HG02678 (cell line): ENCODE data around the gene CCDC117.
A peak's percentile ranks its signal among the peaks of the same experiment; 100 is the strongest.
"Not testable (repeated sequence)": the region's sequence is repeated elsewhere in the genome, so short reads cannot be mapped to it uniquely, and the experiment has no call there.

Source experiments
- ATAC-seq: cut with Tn5 transposase; IDR thresholded peaks from one replicate; pipeline ENCODE4 v1.9.1; 2021; ENCODE audit warnings: mild to moderate bottlenecking, moderate library complexity; ENCODE audit not compliant: unreplicated experiment

Gene CCDC117, protein sequence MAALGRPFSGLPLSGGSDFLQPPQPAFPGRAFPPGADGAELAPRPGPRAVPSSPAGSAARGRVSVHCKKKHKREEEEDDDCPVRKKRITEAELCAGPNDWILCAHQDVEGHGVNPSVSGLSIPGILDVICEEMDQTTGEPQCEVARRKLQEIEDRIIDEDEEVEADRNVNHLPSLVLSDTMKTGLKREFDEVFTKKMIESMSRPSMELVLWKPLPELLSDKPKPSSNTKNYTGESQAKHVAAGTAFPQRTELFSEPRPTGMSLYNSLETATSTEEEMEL

DNA sequence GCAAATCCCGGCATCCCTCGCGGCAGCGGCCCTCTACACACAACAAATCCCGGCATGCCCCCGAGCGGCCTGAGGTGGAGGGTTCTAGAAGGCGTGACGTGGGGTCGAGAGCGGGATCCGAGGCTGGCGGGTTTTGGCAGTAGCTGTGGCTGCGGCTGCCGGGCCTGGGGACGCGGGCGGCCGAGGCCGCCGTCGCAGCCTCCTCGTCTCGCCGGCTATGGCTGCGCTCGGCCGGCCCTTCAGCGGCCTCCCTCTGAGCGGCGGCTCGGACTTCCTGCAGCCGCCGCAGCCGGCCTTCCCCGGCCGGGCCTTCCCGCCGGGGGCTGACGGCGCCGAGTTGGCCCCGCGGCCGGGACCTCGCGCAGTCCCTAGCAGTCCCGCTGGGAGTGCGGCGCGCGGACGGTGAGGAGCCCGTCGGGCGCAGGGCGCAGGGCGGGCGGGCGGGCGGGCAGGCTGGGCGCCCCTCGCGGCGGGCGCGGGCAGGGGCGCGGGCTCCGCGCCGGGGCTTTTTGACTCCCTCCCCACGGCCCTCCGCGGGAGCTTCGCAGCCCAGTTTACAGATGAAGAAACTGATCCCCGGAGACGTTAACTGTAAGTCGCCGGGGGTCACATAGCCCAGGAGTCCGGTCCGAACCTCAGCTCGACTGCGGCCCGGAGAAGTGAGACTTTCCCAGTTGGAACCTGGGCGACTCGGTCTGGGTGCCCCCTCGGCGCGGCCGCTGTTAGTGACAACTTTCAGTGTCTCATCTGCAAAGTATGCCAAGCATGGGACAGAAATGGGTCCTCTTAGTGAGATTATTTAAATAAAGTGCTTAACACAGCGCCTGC is at the start of gene CCDC117:
TSS of gene CCDC117 (plus strand) at position 63 of the 828 bp plus-strand sequence. CDS start at position 218, 155 bp downstream.
- ATAC-seq: peak; percentile 92

DNA sequence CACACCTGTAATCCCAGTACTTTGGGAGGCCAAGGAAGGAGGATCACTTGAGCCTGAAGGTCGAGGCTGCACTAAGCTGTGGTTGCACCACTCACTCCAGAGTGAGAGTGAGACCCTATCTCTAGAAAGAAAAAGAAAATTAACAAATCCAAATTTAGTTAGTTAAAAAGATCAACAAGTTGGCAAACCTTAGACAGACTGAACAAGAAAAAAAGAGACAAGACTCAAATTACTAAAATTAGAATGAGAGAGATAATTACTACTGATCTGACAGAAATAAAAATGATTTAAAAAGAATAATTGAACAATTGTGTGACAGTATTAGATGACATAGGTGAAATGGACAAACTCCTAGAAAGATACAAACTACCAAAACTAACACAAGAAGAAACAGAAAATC is 44.5 kb upstream of the CCDC117 start:
- no peak for ATAC-seq

DNA sequence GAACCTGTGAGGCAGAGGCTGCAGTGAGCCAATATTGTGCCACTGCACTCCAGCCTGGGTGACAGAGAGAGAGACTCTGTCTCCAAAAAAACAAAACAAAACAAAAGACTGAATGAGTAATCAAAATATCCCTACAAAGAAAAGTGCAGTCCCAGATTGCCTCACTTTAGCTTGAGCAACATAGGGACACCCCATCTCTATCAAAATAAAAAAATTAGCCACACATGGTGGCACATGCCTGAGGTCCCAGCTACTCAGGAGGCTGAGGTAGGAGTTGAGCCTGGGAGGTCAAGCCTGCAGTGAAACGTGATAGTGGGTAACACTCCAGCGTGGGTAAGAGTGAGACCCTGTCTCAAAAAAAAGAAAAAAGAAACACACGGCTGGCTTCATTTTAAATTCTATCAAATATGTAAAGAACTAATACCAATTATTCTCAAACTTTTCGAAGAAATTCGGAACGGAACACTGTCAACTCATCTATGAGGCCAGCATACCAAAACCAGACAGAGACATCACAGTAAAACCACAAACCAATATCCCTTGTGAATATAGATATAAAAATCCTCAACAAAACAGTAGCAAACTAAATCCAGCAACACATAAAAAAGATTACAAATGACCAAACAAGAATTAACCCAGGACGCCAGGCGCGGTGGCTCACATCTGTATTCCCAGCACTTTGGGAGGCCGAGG is 43.7 kb upstream of the CCDC117 start:
- no peak for ATAC-seq

DNA sequence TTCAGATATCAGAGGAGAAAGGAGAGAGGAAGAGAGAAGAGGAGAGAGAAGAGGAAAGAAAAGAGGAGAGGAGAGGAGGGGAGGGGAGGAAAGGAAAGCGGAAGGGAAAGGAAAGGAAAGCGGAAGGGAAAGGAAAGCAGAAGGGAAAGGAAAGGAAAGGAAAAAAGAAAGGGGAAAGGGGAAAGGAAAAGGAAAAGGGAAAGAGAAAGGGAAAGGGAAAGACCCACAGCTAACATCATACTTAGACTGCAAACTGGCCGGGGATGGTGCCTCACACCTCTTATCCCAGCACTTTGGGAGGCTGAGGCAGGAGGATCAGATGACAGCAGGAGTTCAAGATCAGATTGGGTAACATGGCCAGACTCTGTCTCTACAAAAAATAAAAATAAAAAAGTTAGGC is 42.3 kb upstream of the CCDC117 start:
- no peak for ATAC-seq

DNA sequence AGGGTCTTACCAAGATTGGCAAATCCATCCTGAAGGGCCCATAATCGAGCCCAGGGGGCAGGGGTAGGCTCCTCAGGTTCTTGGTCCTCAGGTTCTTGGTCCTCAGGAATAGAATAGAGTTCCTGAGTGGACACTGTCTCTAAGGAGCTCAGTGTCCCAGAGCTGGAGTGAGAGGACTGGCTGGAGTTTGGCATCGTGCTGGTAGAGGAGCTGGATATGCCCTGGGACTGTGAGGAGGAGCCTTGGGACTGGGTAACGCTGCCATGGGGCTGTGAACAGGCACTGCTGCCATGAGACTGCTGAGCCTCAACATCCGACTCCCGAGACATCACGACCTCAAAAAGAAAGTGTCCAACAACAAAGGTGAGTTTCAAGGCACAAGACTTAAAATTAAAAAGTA is 38.1 kb upstream of the CCDC117 start:
- ATAC-seq: no peak

DNA sequence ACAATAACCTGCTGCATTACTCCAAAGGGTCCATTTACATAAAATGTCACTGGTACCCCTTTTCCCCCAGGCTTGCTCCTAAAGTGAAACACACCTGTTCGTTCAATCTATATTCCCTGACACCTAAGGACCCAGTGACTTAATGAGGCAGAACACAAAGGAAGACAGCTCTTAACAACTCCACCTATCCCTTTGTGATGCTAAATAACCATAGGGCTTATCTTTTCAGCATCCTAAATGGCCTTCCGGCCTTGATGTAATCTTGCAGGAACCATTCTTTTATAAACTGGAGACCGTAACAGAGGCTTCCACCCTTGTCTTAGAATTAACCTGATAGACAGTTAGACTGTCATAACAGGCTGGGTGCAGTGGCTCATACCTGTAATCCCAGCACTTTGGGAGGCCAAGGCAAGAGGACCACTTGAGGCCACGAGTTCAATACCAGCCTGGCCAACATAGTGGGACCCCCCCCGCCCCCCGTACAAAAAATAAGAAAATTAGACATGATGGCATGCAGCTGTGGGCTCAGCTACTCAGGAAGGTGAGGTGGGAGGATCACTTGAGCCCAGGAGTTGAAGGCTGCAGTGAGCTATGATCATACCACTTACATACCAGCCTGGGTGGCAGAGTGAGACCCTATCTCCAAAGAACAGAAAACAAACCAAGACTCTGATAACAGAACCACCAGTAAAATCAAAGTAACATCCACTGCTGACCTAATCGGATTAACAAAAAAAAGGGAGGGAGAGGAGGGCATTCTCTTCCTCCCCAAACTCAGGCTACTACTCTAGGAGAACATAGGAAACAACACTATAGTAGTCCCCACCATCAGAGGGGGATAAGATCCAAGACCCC is 36.0 kb upstream of the CCDC117 start:
- no peak for ATAC-seq

DNA sequence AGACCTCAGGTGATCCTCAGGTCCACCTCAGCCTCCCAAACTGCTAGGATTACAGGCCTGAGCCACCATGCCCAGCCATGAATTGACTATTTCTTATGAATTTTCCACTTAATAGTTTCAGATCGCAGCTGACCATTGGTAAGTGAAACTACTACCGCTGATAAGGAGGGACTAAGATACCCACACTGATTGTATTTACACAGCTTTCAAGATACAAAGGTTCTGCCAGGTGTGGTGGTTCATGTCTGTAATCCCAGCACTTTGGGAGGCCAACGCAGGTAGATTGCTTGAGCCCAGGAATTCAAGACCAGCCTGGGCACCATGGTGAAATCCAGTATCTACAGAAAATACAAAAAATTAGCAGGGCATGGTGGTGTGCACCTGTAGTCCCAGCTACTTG is 34.8 kb upstream of the CCDC117 start:
- ATAC-seq: no peak

DNA sequence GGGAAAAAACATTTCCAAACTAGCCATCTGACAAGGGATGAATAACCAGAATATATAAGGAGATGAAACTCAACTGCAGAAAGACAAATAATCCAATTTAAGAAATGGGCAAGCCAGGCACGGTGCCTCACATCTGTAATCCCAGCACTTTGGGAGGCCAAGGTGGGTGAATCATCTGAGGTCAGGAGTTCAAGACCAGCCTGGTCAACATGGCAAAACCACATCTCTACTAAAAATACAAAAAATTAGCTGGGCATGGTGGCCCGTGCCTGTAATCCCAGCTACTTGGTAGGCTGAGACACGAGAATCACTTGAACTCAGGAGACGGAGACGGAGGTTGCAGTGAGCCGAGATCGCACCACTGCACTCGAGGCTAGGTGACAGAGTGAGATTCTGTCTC is 33.6 kb upstream of the CCDC117 start:
- ATAC-seq: not testable (repeated sequence)

DNA sequence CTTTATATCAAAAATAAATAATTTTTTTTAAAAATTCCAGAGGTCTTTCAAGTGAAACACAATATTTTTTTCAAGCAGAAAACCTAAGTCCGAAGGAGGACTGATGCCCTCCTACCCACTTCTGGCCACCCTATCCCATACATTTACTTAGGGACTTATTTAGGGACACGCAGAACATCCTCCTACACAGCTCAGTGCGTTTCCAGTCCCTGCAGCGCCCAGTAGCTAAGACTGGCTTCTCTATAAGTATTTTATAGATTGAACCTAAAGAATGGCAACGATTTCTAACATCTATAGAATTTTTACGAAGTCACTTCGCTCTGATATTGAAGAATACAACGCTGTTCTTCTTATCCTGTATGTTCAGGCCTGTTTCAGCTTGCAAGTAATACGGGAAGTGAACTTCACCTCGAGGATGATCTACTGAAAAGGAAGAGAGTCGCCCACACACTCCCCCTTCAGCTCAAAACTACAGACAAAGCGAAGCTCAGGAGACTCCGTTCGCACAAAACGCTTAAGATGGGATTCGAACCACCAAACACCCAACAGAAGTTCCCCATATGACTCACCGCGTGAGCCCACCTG is 31.2 kb upstream of the CCDC117 start:
- ATAC-seq: no peak

DNA sequence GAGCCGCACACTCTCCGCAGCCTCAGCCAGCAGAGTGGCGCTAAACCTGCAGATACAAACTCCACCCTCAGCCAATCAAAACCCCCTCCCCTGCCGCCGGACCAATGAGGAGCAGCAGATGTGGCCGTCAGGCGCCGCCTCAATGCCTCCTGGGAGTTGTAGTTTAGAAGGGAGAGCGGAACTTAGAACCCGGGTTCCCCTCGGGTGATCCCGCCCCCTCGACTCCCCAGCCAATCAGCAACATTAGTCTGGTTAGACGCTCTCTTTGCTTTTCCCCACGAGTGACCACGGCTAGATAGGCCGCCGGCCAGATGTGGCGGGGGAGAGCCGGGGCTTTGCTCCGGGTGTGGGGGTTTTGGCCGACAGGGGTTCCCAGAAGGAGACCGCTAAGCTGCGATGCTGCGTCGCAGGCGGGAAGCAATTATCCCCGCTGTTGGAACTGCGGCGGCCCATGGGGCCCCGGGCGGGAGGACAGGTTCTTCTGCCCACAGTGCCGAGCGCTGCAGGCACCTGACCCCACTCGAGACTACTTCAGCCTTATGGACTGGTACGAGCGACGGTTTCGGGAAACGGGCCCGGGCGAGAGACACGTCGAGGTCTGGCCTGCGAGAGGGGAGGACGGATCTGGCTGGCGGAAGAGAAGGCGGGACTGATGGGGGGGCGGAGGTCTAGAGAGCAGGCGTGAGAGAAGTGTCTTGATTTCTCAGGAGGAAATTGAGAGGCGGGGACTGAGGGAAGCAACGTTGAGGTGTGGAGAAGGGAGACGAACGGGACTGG is 30.5 kb upstream of the CCDC117 start, which contains the start of the genes CHEK2 and HSCB:
TSS of gene CHEK2 (minus strand) at position 36 of the 777 bp plus-strand sequence. CDS start 7,099 bp downstream, outside the sequence.
TSS of gene HSCB (plus strand) at position 255 of the 777 bp plus-strand sequence. CDS start at position 312, 57 bp downstream.
- peak; percentile 94 for ATAC-seq

DNA sequence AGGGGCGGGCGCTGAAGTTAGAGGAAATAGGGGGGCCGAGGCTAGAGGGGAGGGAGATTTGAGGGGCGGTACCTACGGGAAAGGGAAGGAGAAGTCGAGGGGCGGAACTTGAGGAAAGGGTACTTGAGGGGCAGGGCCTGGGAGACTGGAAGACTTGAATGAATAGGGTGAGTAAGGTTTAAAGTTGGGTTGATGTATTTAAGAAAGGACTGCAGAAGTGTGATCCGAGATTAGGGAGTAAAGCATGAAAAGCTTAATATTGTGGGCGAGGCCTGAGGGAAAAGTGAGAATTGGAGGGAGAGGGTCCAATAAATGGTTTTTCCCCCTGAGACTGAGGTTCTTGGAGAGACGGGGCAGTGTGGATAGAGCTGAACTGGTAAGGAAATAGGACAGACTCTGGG is 29.9 kb upstream of the CCDC117 start:
- ATAC-seq: no peak

DNA sequence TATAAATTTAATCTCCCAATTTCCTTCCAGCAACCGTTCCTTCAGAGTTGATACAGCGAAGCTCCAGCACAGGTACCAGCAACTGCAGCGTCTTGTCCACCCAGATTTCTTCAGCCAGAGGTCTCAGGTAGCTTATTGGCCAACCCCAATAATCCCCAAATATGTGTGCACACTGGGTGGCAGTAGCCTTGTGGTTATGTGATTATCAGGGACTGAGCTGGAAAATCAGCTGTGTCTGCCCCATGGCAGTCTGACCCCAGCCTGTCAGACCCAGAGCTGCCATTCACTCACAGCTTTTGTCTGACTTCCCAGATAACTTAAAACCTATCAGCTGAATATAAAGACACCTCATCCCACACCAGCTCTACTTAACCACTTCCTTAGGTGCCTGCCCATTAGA is 28.6 kb upstream of the CCDC117 start:
- ATAC-seq: no peak

DNA sequence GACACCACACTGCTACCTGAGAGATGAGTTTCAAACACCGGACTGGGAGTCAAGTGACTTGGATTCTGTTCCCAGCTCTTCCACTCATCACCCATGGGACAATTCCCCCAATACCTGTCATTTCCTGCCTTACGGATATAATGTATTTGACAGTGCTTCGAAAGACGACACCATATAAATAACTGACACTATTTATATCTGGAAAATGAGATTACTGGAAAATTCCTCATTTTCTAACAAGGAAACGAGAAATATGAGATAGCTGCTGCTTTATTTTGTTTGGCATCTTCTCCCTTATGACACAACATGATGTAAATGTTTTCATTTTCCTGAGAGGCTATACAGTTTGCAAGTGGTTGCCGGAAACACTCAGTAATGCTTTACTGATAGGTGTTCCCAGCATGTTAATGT is 22.0 kb upstream of the CCDC117 start:
- no peak for ATAC-seq

DNA sequence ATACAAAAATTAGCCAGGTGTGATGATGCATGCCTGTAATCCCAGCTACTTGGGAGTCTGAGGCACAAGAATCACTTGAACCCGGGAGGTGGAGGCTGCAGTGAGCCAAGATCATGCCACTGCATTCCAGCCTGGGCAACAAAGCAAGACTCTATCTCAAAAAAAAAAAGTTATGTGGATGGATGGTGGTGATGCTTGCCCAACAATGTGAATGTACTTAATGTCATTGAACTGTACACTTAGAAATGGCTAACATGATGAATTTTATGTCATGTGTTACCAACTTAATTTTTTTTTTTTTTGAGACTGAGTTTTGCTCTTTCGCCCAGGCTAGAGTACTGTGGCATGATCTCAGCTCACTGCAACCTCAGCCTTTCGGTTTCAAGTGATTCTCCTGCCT is 18.0 kb upstream of the CCDC117 start:
- not testable (repeated sequence) for ATAC-seq

DNA sequence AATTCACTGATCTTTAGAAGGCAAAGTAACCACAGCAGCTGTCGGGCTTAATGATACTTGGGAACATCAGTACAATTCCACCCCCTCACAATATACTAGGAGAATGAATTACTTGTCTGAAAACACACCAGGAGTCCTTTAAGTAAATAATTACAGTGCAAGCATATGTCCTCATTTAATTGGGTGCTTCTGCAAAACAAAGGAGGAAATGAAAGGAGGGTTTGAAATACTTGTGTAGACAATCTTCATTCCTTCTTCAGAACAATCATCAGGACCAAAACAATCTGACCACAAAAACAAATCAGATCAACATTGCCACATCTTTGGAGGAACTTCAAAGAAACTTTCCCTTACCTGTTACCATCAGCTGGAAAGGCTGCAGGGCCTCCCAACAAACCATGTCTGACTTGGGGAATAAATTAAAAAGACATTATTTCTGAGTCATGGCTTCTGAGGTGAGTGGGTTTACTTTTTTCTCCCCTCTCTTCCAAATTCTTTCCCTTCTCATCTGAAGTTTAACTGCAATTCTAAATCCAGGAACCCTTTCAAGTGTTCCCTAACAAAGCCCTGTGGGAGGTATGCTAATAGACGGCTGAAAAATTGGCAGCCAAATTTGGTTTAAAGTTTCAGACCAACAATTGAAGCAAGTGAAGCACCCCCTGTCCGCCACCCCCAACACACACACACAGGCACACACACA is 12.5 kb upstream of the CCDC117 start:
- ATAC-seq: no peak

DNA sequence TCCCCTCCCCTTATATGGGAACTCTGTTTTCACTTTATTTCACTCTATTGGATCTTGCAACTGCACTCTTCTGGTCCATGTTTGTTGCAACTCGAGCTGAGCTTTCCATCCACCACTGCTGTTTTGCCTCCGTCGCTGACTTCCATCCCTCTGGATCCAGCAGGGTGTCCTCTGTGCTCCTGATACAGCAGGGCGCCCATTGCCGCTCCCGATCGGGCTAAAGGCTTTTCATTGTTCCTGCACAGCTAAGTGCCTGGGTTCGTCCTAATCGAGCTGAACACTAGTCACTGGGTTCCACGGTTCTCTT is 11.1 kb upstream of the CCDC117 start:
- ATAC-seq: no peak

DNA sequence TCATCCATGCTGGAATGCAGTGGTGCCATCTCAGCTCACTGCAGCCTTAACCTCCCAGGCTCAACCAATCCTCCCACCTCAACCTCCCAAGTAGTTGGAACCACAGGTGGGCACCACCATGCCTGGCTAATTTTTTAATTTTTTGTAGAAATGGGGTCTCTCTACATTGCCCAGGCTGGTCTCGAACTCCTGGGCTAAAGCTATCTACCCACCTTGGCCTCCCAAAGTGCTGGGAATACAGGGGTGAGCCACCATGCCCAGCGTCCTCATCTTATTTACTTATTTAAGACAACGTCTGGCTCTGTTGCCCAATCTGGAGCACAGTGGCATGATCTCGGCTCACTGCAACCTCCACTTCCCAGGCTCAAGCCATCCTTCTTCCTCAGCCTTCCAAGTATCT is 10.5 kb upstream of the CCDC117 start:
- ATAC-seq: not testable (repeated sequence)

DNA sequence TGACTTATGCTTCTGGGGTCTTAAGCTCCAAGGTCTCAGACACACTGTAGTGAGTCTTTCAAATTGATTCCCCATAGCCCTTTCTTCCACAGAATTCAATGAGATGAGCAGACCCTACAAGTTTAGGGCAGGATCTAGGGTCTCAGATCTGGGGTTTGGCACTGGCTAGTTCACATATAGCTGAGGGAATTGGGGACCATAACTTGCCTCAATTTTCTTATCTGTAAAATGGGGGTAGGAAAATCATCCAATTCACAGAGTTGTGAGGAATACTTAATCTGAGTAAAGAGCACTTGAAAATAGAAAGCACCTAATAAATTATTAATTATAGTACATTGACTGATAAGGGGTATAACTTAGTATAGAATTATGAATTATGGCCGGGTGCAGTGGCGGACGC is 5.9 kb upstream of the CCDC117 start:
- no peak for ATAC-seq
